H1 (cell line): ENCODE results near the gene RIMBP2.

Source experiments
- CHD2 ChIP-seq: IDR thresholded peaks from 2 replicates; pipeline ENCODE4 v1.6.1; 2012; ENCODE audit warnings: low read length, improper control_type of control experiment
- EGR1 ChIP-seq: IDR thresholded peaks from 2 replicates; pipeline ENCODE4 v1.6.1; 2011; ENCODE audit warnings: low read depth, low read length, borderline replicate concordance
- EP300 ChIP-seq, 2 experiments: IDR thresholded peaks; 1 replicate in 1 of 2; 2 replicates in 1 of 2; pipeline ENCODE4 v1.6.1; 2011 to 2012; ENCODE audit warnings: low read depth in 2 of 2, low read length in 2 of 2, mild to moderate bottlenecking in 2 of 2, borderline replicate concordance in 1 of 2, inconsistent platforms in 1 of 2, moderate library complexity in 1 of 2
- EZH2 ChIP-seq: fragments of 200-600 bp; sonication (generic); IDR thresholded peaks from 2 replicates; pipeline ENCODE4 v1.7.1; 2012; ENCODE audit warnings: low read depth, mild to moderate bottlenecking, moderate library complexity, low read length, inconsistent platforms; ENCODE audit not compliant: severe bottlenecking
- JUND ChIP-seq: IDR thresholded peaks from 2 replicates; pipeline ENCODE4 v1.6.1; 2011; ENCODE audit warnings: mild to moderate bottlenecking, improper control_type of control experiment, low read length
- RFX5 ChIP-seq: IDR thresholded peaks from 2 replicates; pipeline ENCODE4 v1.6.1; 2011; ENCODE audit warnings: low read depth, low read length, improper control_type of control experiment, borderline replicate concordance
- SAP30 ChIP-seq: fragments of 300-600 bp; sonication (generic); IDR thresholded peaks from 2 replicates; pipeline ENCODE4 v1.7.1; 2012; ENCODE audit warnings: low read length, moderate library complexity, mild to moderate bottlenecking, inconsistent platforms; ENCODE audit not compliant: insufficient read depth, insufficient replicate concordance
- TAF1 ChIP-seq: IDR thresholded peaks from 2 replicates; pipeline ENCODE4 v1.6.1; 2011; ENCODE audit warnings: mild to moderate bottlenecking, low read depth, low read length

DNA sequence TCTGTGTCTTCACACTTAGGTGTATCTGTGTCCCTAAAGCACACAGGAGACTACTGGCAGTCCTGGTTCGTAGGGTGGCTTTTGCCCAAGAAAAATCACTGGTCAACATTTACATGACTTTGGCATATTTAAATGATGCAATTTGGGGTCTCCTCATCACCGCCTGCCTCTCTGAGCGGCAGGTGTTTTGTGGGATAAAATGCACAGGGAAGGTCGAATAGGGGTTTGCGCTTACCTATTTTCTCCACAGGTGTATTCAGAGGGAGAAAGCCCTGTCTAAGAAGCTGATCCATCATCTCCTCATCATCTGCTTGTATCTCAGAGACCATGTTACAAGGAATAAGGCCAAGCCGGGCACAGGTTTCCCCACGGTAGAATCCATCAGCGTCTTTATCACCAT lies 303.7 kb downstream of the RIMBP2 start:
- no peak for TF ChIP-seq SAP30
- no peak for TF ChIP-seq EZH2
- no peak for TF ChIP-seq RFX5
- no peak for TF ChIP-seq TAF1
- no peak for TF ChIP-seq EGR1
- TF ChIP-seq EP300 (IDR thresholded peaks at IDR 0.05; ENCODE audit: borderline replicate concordance in 1 of 2, low read depth in 2 of 2, low read length in 2 of 2), result no peak
- no peak for TF ChIP-seq CHD2
- no peak for TF ChIP-seq JUND
